Panc1 (cell line): ENCODE data around the gene CHST12. TPM values are rescaled to one million over a fixed set of nuclear protein-coding genes. Genes with fewer than 3 reads are reported as not detected.

ENCODE experiments used
- ATAC-seq: fragments of 200-7000 bp; cut with Tn5 transposase; 2 replicates; pipeline ENCODE4 v1.9.1; 2020; ENCODE audit warnings: mild to moderate bottlenecking, moderate library complexity
- BruUV-seq: library from RNA; stranded (reverse); fragments of 400-500 nt; replicated peaks from 2 replicates; lab custom pipeline; 2021; lab: Mats Ljungman, UMichigan
- CTCF ChIA-PET: fragments of 300-600 bp; sonication (Branson Sonifier 250); formaldehyde crosslinking; loops from one replicate; lab custom pipeline; 2022; ENCODE audit warnings: antibody characterized with exemption; lab: Charles Lee
- POLR2A ChIA-PET: fragments of 300-600 bp; sonication (Branson Sonifier 250); formaldehyde crosslinking; loops from one replicate; lab custom pipeline; 2022; ENCODE audit warnings: antibody characterized with exemption; lab: Charles Lee
- DNase-seq: peaks from one replicate; pipeline ENCODE4 v3.0.0-alpha.2; 2010; ENCODE audit warnings: low read depth, low spot score
- H3K27ac ChIP-seq: 2 replicates; pipeline ENCODE4 v1.5.1; 2011; ENCODE audit warnings: mild to moderate bottlenecking, low read length, inconsistent platforms
- H3K27me3 ChIP-seq: fragments of 200-500 bp; sonication (Bioruptor generic); 2 replicates; pipeline ENCODE4 v1.6.0; 2014; ENCODE audit warnings: low read length, inconsistent platforms; ENCODE audit not compliant: control insufficient read depth, insufficient read depth
- H3K36me3 ChIP-seq: fragments of 200-500 bp; sonication (Bioruptor generic); 2 replicates; pipeline ENCODE4 v1.5.1; 2014; ENCODE audit warnings: inconsistent platforms, mild to moderate bottlenecking, low read length, moderate library complexity; ENCODE audit not compliant: control insufficient read depth, insufficient read depth
- H3K4me1 ChIP-seq: 2 replicates; pipeline ENCODE4 v1.5.1; 2011; ENCODE audit warnings: inconsistent platforms, mild to moderate bottlenecking, low read length, moderate library complexity; ENCODE audit not compliant: control insufficient read depth, insufficient read depth
- H3K4me3 ChIP-seq, 2 experiments: 2 replicates each; pipeline ENCODE4 v1.5.1; 2011 to 2012; ENCODE audit warnings: low read depth in 2 of 2, low read length in 2 of 2, mild to moderate bottlenecking in 2 of 2, inconsistent platforms in 1 of 2, moderate library complexity in 1 of 2
- H3K9me3 ChIP-seq: fragments of 200-500 bp; sonication (Bioruptor generic); 2 replicates; pipeline ENCODE4 v1.5.1; 2014; ENCODE audit warnings: low read depth, mild to moderate bottlenecking, inconsistent platforms, low read length, moderate library complexity; ENCODE audit not compliant: control insufficient read depth, insufficient read depth
- POLR2AphosphoS5 ChIP-seq: IDR thresholded peaks from 2 replicates; pipeline ENCODE4 v1.6.1; 2012; ENCODE audit warnings: mild to moderate bottlenecking, low read depth, low read length, moderate library complexity
- SIN3A ChIP-seq: IDR thresholded peaks from 2 replicates; pipeline ENCODE4 v1.6.1; 2012; ENCODE audit warnings: low read depth, mild to moderate bottlenecking, low read length, moderate library complexity, borderline replicate concordance; ENCODE audit not compliant: insufficient read depth
- TCF7L2 ChIP-seq: IDR thresholded peaks from 2 replicates; pipeline ENCODE4 v1.6.1; 2011; ENCODE audit warnings: mild to moderate bottlenecking, low read depth, low read length, inconsistent platforms
- in situ Hi-C: cut with HindIII; loops from 2 replicates; pipeline ENCODE4 v1.10.0; 2016; ENCODE audit warnings: low sequenced_read_pairs, low pct_unique_long_range_greater_than_20kb
- intact Hi-C: fragments of 100-400 bp; cut with micrococcal nuclease; formaldehyde crosslinking; loops from one replicate; pipeline ENCODE4 v1.10.0; 2022; ENCODE audit not compliant: unreplicated experiment
- total RNA-seq: library from RNA; stranded (reverse); gene quantifications from one replicate; pipeline ENCODE4 v1.2.1, GENCODE V29; 2021; ENCODE audit not compliant: unreplicated experiment
- TF ChIP-seq, protein P1 (sequence below): fragments of 450-650 bp; IDR thresholded peaks from 2 replicates; pipeline ENCODE4 v1.5.1; 2017; ENCODE audit warnings: mild to moderate bottlenecking
- TF ChIP-seq, protein P2 (sequence below), 2 experiments: IDR thresholded peaks; 2 replicates each; pipeline ENCODE4 v1.6.1; 2011 to 2012; ENCODE audit warnings: low read depth in 2 of 2, control low read depth in 1 of 2, low read length in 1 of 2, mild to moderate bottlenecking in 1 of 2, moderate library complexity in 1 of 2; ENCODE audit not compliant: insufficient read depth in 1 of 2

CHST12 gene
- total RNA-seq, 1 experiment from 2014 or later, result 48.3 TPM

DNA sequence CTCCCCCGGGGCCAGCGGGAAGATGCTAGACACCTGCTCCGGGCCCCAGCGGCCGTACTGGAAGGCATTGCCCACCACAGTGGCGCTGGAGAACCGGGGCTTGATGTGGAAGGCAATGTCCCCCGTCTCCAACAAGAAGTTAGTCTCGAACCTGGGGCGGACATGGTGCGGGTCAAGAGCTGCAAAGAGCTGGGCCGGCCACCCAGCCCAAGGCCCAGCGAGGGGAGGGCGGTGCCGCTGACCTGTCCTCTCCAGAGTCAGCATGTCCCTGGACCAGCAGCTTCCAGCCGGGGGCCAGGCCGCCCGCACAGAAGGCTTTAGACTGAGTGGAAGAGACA lies 72.2 kb downstream of the CHST12 start:
- H3K27ac ChIP-seq, result no peak overlapping the region
- no TSS peak for BruUV-seq
- H3K4me1 ChIP-seq, result peaks cover 25% of the 10 kb centered on the region
- no peaks in the 10 kb centered on the region for H3K36me3 ChIP-seq
- H3K9me3 ChIP-seq, result no peaks in the 10 kb centered on the region
- intact Hi-C loops (loop anchor here (5.0 kb wide), 1 partner anchor 47 kb away; no protein-coding TSS in a partner anchor), in situ Hi-C loops (no loop called here)
- no peak for TF ChIP-seq POLR2AphosphoS5
- H3K4me3 ChIP-seq, result no peak overlapping the region
- DNase-seq (no peak), ATAC-seq (no peak)
- no peaks in the 10 kb centered on the region for H3K27me3 ChIP-seq
- ChIA-PET CTCF (interaction anchor here (0.9 to 1.1 kb wide), 2 partner anchors 23 to 48 kb away, joined by 3 to 6 read pairs; no protein-coding TSS in a partner anchor), POLR2A (no interaction called here)

DNA sequence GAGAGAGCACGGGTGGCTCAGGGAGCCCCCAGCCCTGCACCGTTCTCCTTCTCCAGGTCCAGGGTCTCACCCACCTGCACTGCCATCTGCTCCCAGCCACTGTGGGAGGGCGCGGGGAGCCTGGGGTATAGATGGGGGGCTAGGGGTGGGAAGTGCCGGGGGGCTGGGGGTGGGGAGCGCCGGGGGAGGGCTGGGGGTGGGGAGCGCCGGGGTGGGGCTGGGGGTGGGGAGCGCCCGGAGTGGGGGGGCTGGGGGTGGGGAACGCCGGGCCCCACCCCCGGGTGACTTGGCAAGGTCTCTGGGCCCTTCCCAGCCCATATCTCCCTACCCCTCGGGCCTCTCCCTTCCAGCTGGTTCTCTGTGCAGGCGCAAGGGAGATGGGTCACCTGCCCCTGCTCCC lies 72.9 kb downstream of the CHST12 start, which contains the start of gene GRIFIN:
GRIFIN (minus strand) TSS at position 101 of the 400 bp plus-strand sequence; CDS start at position 86, 15 bp downstream.
- Histone ChIP-seq H3K4me1 (peaks cover 22% of the 10 kb centered on the region), H3K27ac (no peak within 1 kb of the TSS), H3K9me3 (no peaks in the 10 kb centered on the region), H3K36me3 (no peaks in the 10 kb centered on the region), H3K4me3 (no peak within 1 kb of the TSS), H3K27me3 (no peaks in the 10 kb centered on the region)
- intact Hi-C loops (loop anchor here (5.0 kb wide), 1 partner anchor 46 kb away; no protein-coding TSS in a partner anchor), in situ Hi-C loops (no loop called here)
- DNase-seq, result no peak
- ChIA-PET CTCF (interaction anchor here (0.9 kb wide), 1 partner anchor 48 kb away, joined by 3 read pairs; no protein-coding TSS in a partner anchor), POLR2A (no interaction called here)
- no TSS peak for BruUV-seq
- TF ChIP-seq SIN3A, result no peak
- TF ChIP-seq TCF7L2, result no peak
- no peak for TF ChIP-seq POLR2AphosphoS5
- TF ChIP-seq, protein P1, sequence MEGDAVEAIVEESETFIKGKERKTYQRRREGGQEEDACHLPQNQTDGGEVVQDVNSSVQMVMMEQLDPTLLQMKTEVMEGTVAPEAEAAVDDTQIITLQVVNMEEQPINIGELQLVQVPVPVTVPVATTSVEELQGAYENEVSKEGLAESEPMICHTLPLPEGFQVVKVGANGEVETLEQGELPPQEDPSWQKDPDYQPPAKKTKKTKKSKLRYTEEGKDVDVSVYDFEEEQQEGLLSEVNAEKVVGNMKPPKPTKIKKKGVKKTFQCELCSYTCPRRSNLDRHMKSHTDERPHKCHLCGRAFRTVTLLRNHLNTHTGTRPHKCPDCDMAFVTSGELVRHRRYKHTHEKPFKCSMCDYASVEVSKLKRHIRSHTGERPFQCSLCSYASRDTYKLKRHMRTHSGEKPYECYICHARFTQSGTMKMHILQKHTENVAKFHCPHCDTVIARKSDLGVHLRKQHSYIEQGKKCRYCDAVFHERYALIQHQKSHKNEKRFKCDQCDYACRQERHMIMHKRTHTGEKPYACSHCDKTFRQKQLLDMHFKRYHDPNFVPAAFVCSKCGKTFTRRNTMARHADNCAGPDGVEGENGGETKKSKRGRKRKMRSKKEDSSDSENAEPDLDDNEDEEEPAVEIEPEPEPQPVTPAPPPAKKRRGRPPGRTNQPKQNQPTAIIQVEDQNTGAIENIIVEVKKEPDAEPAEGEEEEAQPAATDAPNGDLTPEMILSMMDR, result no peak
- TF ChIP-seq, protein P2, sequence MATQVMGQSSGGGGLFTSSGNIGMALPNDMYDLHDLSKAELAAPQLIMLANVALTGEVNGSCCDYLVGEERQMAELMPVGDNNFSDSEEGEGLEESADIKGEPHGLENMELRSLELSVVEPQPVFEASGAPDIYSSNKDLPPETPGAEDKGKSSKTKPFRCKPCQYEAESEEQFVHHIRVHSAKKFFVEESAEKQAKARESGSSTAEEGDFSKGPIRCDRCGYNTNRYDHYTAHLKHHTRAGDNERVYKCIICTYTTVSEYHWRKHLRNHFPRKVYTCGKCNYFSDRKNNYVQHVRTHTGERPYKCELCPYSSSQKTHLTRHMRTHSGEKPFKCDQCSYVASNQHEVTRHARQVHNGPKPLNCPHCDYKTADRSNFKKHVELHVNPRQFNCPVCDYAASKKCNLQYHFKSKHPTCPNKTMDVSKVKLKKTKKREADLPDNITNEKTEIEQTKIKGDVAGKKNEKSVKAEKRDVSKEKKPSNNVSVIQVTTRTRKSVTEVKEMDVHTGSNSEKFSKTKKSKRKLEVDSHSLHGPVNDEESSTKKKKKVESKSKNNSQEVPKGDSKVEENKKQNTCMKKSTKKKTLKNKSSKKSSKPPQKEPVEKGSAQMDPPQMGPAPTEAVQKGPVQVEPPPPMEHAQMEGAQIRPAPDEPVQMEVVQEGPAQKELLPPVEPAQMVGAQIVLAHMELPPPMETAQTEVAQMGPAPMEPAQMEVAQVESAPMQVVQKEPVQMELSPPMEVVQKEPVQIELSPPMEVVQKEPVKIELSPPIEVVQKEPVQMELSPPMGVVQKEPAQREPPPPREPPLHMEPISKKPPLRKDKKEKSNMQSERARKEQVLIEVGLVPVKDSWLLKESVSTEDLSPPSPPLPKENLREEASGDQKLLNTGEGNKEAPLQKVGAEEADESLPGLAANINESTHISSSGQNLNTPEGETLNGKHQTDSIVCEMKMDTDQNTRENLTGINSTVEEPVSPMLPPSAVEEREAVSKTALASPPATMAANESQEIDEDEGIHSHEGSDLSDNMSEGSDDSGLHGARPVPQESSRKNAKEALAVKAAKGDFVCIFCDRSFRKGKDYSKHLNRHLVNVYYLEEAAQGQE (IDR thresholded peaks at IDR 0.05; ENCODE audit: insufficient read depth in 1 of 2, low read depth in 2 of 2, low read length in 1 of 2), result no peak
- ATAC-seq, result no peak

DNA sequence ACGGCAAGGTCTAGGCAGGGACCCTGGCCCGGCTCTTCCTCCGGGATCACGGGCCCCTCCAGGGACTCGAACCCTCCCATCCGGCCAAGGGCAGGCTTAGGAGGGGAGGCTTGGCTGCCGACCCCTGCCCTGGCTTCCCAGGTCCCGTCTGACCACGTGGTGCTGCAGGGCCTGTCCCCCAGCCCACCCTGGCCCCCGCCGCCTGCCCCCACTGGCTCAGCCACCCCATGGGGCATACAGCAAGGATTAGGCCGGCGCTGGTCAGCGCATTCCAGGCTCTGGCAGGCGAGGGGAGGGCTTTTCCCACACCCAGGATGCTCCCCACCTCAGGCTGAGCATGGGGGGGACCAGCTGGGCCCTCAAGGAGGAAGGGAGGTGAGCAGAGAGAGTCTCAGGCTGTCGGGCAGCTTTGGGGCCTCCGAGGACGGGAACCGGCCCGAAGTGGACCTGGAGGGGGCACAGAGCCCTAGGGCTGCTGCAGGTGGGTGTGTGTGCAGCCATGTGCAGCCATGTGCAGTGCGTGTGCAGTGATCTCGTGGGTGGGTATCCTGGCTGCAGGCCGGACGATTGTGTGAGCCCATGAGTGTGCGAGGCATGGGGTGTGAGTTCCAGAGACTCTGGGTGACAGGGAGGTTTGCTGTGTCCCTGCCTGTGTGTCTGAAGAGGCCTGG lies 73.5 kb downstream of the CHST12 start:
- ChIA-PET CTCF (no interaction called here), POLR2A (no interaction called here)
- TF ChIP-seq, protein P1, result no peak
- no peak for TF ChIP-seq POLR2AphosphoS5
- TF ChIP-seq TCF7L2, result no peak
- no peak for TF ChIP-seq SIN3A
- TF ChIP-seq, protein P2 (IDR thresholded peaks at IDR 0.05; ENCODE audit: insufficient read depth in 1 of 2, low read depth in 2 of 2, low read length in 1 of 2), result no peak
- intact Hi-C loops, result loop anchor here (5.0 kb wide), 1 partner anchor 45 kb away; no protein-coding TSS in a partner anchor
- Histone ChIP-seq H3K36me3 (no peaks in the 10 kb centered on the region), H3K9me3 (no peaks in the 10 kb centered on the region), H3K27ac (no peak overlapping the region), H3K27me3 (no peaks in the 10 kb centered on the region), H3K4me3 (no peak overlapping the region), H3K4me1 (peaks cover 18% of the 10 kb centered on the region)
- BruUV-seq, result no TSS peak
- DNase-seq (no peak), ATAC-seq (no peak; the same call in 1 of the 2 replicates)
- in situ Hi-C loops, result no loop called here
